LNCAP (cell line): ENCODE data around the gene MAGI1.

ENCODE experiments used
- TF ChIP-seq, protein P1 (sequence below): fragments of 450-650 bp; IDR thresholded peaks from 2 replicates; pipeline ENCODE4 v1.5.1; 2017; ENCODE audit warnings: mild to moderate bottlenecking

Gene MAGI1

DNA sequence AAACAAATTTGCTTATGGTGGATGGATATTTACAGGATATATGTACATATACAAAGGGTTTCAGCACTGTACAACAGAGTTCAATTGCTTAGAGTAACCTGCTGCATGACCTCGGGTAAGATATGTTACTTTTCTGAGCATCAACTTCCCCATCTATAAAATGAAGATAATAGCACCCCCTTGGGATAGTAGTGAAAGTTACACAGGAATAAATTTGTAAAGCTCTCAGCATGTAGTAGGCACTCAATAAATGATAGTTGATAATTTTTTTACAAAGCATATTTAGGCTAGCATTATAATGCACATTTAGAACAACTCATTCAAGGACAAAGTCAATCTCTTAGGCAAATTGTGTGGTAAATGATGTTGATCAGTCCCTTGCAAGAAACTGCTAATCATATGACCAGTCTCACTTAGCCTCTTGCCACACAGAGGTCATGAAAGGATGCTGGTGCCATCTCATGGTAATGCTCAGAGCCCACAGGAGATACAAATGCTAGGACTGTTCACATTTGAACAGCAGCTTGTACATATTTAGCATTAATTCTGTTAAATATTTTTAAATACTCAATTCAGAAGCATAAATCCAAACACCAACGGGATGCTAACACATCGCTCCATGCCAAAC, 123.9 kb downstream of the MAGI1 start:
- TF ChIP-seq, protein P1, sequence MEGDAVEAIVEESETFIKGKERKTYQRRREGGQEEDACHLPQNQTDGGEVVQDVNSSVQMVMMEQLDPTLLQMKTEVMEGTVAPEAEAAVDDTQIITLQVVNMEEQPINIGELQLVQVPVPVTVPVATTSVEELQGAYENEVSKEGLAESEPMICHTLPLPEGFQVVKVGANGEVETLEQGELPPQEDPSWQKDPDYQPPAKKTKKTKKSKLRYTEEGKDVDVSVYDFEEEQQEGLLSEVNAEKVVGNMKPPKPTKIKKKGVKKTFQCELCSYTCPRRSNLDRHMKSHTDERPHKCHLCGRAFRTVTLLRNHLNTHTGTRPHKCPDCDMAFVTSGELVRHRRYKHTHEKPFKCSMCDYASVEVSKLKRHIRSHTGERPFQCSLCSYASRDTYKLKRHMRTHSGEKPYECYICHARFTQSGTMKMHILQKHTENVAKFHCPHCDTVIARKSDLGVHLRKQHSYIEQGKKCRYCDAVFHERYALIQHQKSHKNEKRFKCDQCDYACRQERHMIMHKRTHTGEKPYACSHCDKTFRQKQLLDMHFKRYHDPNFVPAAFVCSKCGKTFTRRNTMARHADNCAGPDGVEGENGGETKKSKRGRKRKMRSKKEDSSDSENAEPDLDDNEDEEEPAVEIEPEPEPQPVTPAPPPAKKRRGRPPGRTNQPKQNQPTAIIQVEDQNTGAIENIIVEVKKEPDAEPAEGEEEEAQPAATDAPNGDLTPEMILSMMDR: peak; percentile 17; the same call in 1 of the 2 replicates

DNA sequence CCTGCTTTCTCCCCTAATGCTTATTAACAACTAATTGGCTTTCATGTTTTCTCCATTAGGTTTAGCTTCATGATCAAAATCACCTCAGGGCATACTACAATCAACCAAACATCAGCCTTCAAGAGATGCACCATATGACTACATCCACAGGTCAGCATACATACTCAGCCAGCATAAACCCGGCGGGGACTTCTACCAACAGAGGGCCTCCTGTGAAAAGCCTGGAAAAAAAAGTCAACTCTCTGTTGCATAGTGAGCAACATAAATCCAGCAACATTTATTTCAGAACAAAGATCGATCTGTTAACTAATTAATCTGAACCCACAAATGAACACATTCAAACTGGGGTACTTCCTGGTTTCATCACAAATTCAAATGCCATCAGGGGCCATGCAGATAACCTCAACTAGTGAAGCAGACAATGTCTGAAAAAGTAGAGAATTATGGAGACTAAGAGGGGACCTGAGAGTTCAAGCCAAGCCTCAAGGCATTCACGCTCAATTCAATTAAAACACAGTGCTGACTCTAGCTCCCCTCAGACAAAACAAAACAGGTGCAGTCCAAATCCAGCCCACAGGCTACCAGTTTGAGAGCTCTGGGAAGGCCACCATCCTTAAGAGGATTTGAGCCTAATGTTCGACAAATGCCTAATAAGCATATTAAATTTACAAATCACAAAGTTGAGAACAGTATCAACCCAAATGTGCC, 124.5 kb downstream of the MAGI1 start:
- TF ChIP-seq, protein P1: no peak

DNA sequence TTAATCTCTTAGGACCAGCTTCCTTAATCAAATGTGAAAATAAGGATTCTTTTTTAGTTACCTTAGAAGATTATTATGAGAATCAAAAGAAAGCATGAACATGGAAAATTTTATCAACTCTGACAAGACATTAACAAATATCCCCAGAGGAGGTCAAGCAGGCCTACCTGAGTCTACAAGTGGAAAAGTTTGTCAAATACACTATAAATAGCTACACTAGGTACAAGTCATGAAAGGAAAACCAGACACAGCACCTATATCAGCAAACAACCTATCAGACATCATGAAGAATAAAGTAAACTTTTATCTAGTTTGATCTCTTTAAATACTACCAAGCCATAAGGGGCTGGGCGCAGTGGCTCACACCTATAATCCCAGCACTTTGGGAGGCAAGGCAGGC, 126.1 kb downstream of the MAGI1 start:
- TF ChIP-seq, protein P1: no peak

DNA sequence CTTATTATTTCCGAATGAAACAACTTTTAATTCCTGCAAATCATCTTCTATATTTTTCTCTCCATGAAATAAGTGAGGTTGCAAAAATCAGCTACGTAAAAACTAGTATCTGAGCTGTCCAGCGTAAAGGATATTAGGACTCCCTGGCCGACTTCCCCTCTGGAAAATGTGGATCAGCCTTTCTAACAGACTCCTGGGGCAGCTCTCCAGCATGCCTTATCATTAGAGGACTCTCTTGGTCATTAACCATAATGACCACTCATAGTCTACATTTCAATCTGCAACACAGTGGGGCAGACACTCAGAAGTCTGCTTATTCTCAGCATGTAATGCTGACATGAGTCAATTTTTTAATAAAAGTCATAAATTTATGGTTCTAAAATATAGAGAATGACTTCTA, 130.1 kb downstream of the MAGI1 start:
- TF ChIP-seq, protein P1: no peak

DNA sequence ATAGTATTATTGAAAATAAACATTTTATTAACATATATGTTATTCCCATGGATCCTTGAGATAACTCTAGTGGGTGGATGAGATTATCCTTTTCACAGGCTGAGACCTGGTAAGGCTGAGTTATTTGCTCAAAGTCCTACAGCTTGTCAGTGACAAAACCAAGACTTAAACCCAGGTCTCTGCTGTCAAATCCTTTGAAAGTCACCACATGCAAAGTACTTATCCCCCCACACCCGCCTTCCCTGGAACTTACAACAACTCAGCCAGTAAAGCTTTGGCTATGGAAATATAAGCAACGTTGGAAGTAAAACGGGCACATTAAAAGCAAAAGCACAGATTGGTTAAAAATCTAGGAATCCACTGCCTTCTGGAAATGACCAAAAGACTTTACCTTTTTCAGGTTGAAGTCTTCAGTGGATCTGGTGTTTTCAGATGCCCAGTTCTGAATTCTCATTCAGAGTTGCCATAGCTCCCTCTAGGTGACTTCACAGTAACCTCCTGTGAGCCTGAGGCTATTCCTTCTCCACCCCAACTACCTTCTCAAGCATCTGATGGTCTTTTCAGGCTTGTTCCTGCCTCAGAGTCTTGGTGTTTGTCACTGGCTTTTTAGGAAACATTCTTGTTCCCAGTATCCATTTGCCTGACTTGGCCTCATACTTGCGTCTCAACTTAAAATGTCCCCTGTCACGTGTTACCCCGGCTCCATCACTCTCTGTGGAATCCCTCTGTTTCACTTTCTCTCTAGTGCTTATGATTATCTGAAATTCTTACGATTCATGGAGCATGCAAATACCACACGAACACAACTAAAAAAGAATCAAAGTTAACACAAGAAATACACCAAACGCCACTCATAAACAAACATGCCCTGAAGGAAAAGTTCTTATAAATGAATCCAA, 131.2 kb downstream of the MAGI1 start:
- TF ChIP-seq, protein P1: no peak

DNA sequence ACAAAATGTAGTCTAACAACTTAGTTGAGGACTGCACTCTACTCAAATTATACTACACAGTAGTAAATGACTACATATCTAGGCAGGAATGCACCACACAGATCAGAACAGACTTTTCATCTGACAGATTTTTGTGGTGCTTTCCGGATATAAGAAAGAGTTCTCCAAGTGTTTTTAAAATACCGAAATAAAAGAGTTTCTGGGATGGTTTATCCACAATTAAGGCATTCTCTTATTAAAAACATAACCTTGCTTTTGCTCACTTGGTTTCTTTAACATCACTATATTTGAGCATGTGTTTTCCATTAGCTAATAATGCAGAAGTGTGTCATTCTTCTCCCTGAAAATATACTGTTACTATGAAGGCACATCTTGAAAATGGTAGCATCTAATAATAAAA, 132.9 kb downstream of the MAGI1 start:
- TF ChIP-seq, protein P1: no peak

DNA sequence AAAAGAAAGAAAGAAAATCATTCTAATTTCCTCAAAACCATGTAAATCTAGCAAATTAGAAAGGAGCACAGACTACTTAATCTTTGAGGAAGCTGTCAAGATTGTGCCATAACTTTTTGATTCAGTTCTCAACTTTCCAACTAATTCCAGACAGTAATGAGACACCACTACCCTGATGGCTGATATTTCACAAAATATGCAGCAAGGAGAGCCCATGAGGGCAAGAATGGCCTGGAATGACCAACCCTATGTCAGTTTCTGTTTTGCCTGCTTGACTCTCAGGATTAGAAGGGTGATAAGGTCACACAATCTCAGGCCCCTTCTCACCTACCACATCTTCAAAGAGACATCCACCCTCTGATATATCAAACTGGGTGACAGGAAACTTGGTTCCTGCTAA, 134.7 kb downstream of the MAGI1 start:
- TF ChIP-seq, protein P1: no peak
